Measurements from ENCODE around the gene SH3PXD2B.

Gene SH3PXD2B

GRCh38 chr5:172493906-172494305 lies 39.6 kb upstream of the SH3PXD2B start:
- Histone ChIP-seq H3K27me3 (ENCODE audit: insufficient read depth, low read length) (0 out of 2 replicates have a peak, but pooled peaks cover 6% of the 10 kb centered on the region), H3K79me2 (ENCODE audit: control insufficient read depth, insufficient read depth, low read length, unreplicated experiment) (no peaks in the 10 kb centered on the region), H3K4me1 (ENCODE audit: control insufficient read depth, insufficient read depth, low read length, unreplicated experiment) (peaks cover 16% of the 10 kb centered on the region), H2AFZ (ENCODE audit: low read length, unreplicated experiment) (no peak overlapping the region), H3K36me3 (ENCODE audit: insufficient read depth, low read length) (no peaks in the 10 kb centered on the region), H3K27ac (ENCODE audit: low read depth, low read length) (no peak overlapping the region), H3K4me3 (ENCODE audit: low read depth, low read length) (no peak overlapping the region)

GRCh38 chr5:172493461-172493860 lies 39.1 kb upstream of the SH3PXD2B start:
- Histone ChIP-seq H3K36me3 (ENCODE audit: insufficient read depth, low read length) (no peaks in the 10 kb centered on the region), H3K4me1 (ENCODE audit: control insufficient read depth, insufficient read depth, low read length, unreplicated experiment) (peaks cover 16% of the 10 kb centered on the region), H3K4me3 (ENCODE audit: low read depth, low read length) (no peak overlapping the region), H3K27me3 (ENCODE audit: insufficient read depth, low read length) (0 out of 2 replicates have a peak, but pooled peaks cover 6% of the 10 kb centered on the region), H3K79me2 (ENCODE audit: control insufficient read depth, insufficient read depth, low read length, unreplicated experiment) (no peaks in the 10 kb centered on the region), H2AFZ (ENCODE audit: low read length, unreplicated experiment) (no peak overlapping the region), H3K27ac (ENCODE audit: low read depth, low read length) (no peak overlapping the region)

GRCh38 chr5:172493002-172493401 lies 38.7 kb upstream of the SH3PXD2B start:
- 0 out of 2 replicates have a peak, but pooled peaks cover 6% of the 10 kb centered on the region for H3K27me3 ChIP-seq (ENCODE audit: insufficient read depth, low read length)
- H2AFZ ChIP-seq (ENCODE audit: low read length, unreplicated experiment): no peak overlapping the region

GRCh38 chr5:172492097-172492840 lies 37.9 kb upstream of the SH3PXD2B start:
- Histone ChIP-seq H3K4me1 (ENCODE audit: control insufficient read depth, insufficient read depth, low read length, unreplicated experiment) (peaks cover 16% of the 10 kb centered on the region), H3K79me2 (ENCODE audit: control insufficient read depth, insufficient read depth, low read length, unreplicated experiment) (no peaks in the 10 kb centered on the region), H3K36me3 (ENCODE audit: insufficient read depth, low read length) (no peaks in the 10 kb centered on the region), H3K4me3 (ENCODE audit: low read depth, low read length) (no peak overlapping the region), H2AFZ (ENCODE audit: low read length, unreplicated experiment) (no peak overlapping the region), H3K27me3 (ENCODE audit: insufficient read depth, low read length) (0 out of 2 replicates have a peak, but pooled peaks cover 6% of the 10 kb centered on the region), H3K27ac (ENCODE audit: low read depth, low read length) (no peak overlapping the region)

More at GRCh38 chr5:172493002-172493401, 38.7 kb upstream of the SH3PXD2B start:
- Histone ChIP-seq H3K4me1 (ENCODE audit: control insufficient read depth, insufficient read depth, low read length, unreplicated experiment) (peaks cover 16% of the 10 kb centered on the region), H3K36me3 (ENCODE audit: insufficient read depth, low read length) (no peaks in the 10 kb centered on the region), H3K4me3 (ENCODE audit: low read depth, low read length) (no peak overlapping the region), H3K79me2 (ENCODE audit: control insufficient read depth, insufficient read depth, low read length, unreplicated experiment) (no peaks in the 10 kb centered on the region), H3K27ac (ENCODE audit: low read depth, low read length) (no peak overlapping the region)

GRCh38 chr5:172491481-172491880 lies 37.2 kb upstream of the SH3PXD2B start:
- no peaks in the 10 kb centered on the region for H3K79me2 ChIP-seq (ENCODE audit: control insufficient read depth, insufficient read depth, low read length, unreplicated experiment)
- no peak overlapping the region for H3K27ac ChIP-seq (ENCODE audit: low read depth, low read length)
- peaks cover 11% of the 10 kb centered on the region for H3K4me1 ChIP-seq (ENCODE audit: control insufficient read depth, insufficient read depth, low read length, unreplicated experiment)
- no peaks in the 10 kb centered on the region for H3K36me3 ChIP-seq (ENCODE audit: insufficient read depth, low read length)
- no peak overlapping the region for H2AFZ ChIP-seq (ENCODE audit: low read length, unreplicated experiment)
- H3K4me3 ChIP-seq (ENCODE audit: low read depth, low read length): no peak overlapping the region
- H3K27me3 ChIP-seq (ENCODE audit: insufficient read depth, low read length): 0 out of 2 replicates have a peak, but pooled peaks cover 6% of the 10 kb centered on the region

GRCh38 chr5:172490514-172491461 lies 36.5 kb upstream of the SH3PXD2B start:
- Histone ChIP-seq H3K27ac (ENCODE audit: low read depth, low read length) (no peak overlapping the region), H3K4me1 (ENCODE audit: control insufficient read depth, insufficient read depth, low read length, unreplicated experiment) (peaks cover 11% of the 10 kb centered on the region), H3K4me3 (ENCODE audit: low read depth, low read length) (no peak overlapping the region), H3K27me3 (ENCODE audit: insufficient read depth, low read length) (0 out of 2 replicates have a peak, but pooled peaks cover 6% of the 10 kb centered on the region), H3K79me2 (ENCODE audit: control insufficient read depth, insufficient read depth, low read length, unreplicated experiment) (no peaks in the 10 kb centered on the region), H2AFZ (ENCODE audit: low read length, unreplicated experiment) (no peak overlapping the region), H3K36me3 (ENCODE audit: insufficient read depth, low read length) (no peaks in the 10 kb centered on the region)

- no peaks in the 10 kb centered on the region for H3K79me2 ChIP-seq (ENCODE audit: control insufficient read depth, insufficient read depth, low read length, unreplicated experiment)
- peaks cover 11% of the 10 kb centered on the region for H3K4me1 ChIP-seq (ENCODE audit: control insufficient read depth, insufficient read depth, low read length, unreplicated experiment)
- H2AFZ ChIP-seq (ENCODE audit: low read length, unreplicated experiment): no peak overlapping the region
- H3K4me3 ChIP-seq (ENCODE audit: low read depth, low read length): no peak overlapping the region
- H3K27me3 ChIP-seq (ENCODE audit: insufficient read depth, low read length): no peaks in the 10 kb centered on the region
- no peak overlapping the region for H3K27ac ChIP-seq (ENCODE audit: low read depth, low read length)
- H3K36me3 ChIP-seq (ENCODE audit: insufficient read depth, low read length): no peaks in the 10 kb centered on the region
Observed at GRCh38 chr5:172488221-172488620, 33.9 kb upstream of the SH3PXD2B start.

GRCh38 chr5:172487671-172488070 lies 33.3 kb upstream of the SH3PXD2B start:
- Histone ChIP-seq H2AFZ (ENCODE audit: low read length, unreplicated experiment) (no peak overlapping the region), H3K27ac (ENCODE audit: low read depth, low read length) (no peak overlapping the region), H3K4me3 (ENCODE audit: low read depth, low read length) (no peak overlapping the region), H3K27me3 (ENCODE audit: insufficient read depth, low read length) (no peaks in the 10 kb centered on the region), H3K4me1 (ENCODE audit: control insufficient read depth, insufficient read depth, low read length, unreplicated experiment) (peaks cover 11% of the 10 kb centered on the region), H3K79me2 (ENCODE audit: control insufficient read depth, insufficient read depth, low read length, unreplicated experiment) (no peaks in the 10 kb centered on the region), H3K36me3 (ENCODE audit: insufficient read depth, low read length) (no peaks in the 10 kb centered on the region)

GRCh38 chr5:172486912-172487311 lies 32.6 kb upstream of the SH3PXD2B start:
- H3K36me3 ChIP-seq (ENCODE audit: insufficient read depth, low read length): no peaks in the 10 kb centered on the region
- H3K79me2 ChIP-seq (ENCODE audit: control insufficient read depth, insufficient read depth, low read length, unreplicated experiment): no peaks in the 10 kb centered on the region
- H2AFZ ChIP-seq (ENCODE audit: low read length, unreplicated experiment): no peak overlapping the region
- no peak overlapping the region for H3K4me3 ChIP-seq (ENCODE audit: low read depth, low read length)
- no peak overlapping the region for H3K27ac ChIP-seq (ENCODE audit: low read depth, low read length)
- no peaks in the 10 kb centered on the region for H3K27me3 ChIP-seq (ENCODE audit: insufficient read depth, low read length)
- peaks cover 11% of the 10 kb centered on the region for H3K4me1 ChIP-seq (ENCODE audit: control insufficient read depth, insufficient read depth, low read length, unreplicated experiment)

GRCh38 chr5:172486451-172486850 lies 32.1 kb upstream of the SH3PXD2B start:
- Histone ChIP-seq H3K36me3 (ENCODE audit: insufficient read depth, low read length) (no peaks in the 10 kb centered on the region), H3K27ac (ENCODE audit: low read depth, low read length) (no peak overlapping the region), H3K4me1 (ENCODE audit: control insufficient read depth, insufficient read depth, low read length, unreplicated experiment) (peaks cover 11% of the 10 kb centered on the region), H3K4me3 (ENCODE audit: low read depth, low read length) (no peak overlapping the region), H3K27me3 (ENCODE audit: insufficient read depth, low read length) (no peaks in the 10 kb centered on the region), H3K79me2 (ENCODE audit: control insufficient read depth, insufficient read depth, low read length, unreplicated experiment) (no peaks in the 10 kb centered on the region), H2AFZ (ENCODE audit: low read length, unreplicated experiment) (no peak overlapping the region)
